HG02642 (cell line): ENCODE data around the gene SYNGR2.

Experiments used
- ATAC-seq: cut with Tn5 transposase; IDR thresholded peaks from one replicate; pipeline ENCODE4 v1.9.1; 2021; ENCODE audit warnings: mild to moderate bottlenecking; ENCODE audit not compliant: unreplicated experiment, poor library complexity

SYNGR2 gene

DNA sequence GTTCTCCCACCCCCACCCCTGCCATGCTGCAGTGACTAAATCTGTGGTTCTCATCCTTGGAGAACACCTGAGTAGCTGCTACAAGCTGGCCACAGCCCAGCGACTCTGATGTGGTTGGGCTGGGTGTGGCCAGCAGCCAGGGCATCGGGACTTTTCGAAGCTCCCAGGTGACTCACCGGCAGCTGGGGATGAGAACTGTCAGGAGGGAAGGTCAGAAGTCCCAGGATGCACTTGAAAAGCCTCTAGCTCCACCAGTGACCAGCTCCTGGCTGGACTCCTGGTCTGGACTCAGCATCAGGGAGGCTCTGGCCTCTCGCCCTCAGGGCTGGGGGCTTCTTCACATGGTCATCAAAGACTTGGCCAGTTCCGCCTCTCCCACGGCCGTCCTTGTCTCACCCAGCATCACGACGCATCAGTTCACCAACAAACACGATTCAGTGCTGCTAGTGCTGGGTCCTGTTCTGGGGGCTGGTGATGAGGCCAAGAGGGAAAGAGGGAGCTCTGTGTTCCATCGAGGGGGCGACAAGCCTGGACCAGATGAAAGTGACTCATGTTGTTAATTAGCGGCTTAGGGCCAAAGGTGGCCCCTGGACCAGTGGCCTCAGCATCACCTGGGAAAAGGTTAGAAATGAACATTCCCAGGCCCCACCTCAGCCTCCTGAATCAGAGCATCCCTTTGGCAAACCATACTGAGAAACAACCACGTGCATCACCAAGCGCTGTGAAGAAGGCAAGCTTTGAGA is 26.1 kb upstream of the SYNGR2 start:
- no peak for ATAC-seq

- no peak for ATAC-seq
These were observed 24.9 kb upstream of the SYNGR2 start for GRCh38 chr17:78143214-78144146.

- no peak for ATAC-seq
These were observed 24.1 kb upstream of the SYNGR2 start for GRCh38 chr17:78144147-78144719.

DNA sequence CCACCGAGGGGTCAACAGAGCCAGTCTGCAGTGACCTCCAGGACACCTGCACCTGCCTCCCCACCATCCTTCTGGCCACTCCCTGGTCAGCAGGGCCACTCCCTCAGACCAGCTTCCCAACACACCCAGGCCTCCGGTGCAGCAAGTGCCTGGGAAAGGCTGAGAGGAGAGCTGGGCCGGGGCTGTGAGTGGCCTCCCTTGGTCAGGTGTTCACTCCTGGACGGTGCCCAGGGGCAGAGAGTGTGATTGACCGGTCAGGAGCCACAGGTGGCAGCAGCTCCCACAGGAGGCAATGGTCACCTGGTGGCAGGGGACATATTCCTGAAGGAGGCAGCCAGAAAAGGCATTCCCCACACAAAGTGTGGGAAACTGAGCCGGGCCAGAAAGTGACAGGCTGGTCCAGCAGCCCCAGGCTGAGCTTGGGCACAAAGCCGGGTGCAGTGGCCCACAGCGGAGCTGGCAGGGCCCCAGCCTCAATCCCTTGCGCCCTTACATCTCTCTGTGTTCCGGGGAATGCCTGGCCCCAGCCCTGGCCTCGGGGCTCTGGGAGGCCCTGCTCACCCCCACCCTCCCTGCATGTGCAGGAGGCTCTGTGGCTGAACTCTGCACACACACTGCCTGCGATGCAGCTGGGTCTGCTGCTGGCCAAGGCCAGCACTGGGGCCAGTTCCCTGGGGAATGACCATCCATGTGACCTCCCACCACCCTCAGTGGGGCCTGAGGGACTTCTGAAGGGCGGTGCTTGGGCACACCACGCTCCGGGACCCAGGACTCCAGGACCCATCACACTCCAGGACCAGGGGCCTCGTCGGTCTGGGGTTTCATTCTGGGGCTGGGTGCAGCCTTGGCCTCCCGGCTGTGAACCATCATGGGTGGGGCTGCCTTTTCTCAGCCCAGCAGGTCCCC is 23.4 kb upstream of the SYNGR2 start:
- ATAC-seq = no peak

GRCh38 chr17:78146471-78146869 is 21.9 kb upstream of the SYNGR2 start:
- no peak for ATAC-seq

DNA sequence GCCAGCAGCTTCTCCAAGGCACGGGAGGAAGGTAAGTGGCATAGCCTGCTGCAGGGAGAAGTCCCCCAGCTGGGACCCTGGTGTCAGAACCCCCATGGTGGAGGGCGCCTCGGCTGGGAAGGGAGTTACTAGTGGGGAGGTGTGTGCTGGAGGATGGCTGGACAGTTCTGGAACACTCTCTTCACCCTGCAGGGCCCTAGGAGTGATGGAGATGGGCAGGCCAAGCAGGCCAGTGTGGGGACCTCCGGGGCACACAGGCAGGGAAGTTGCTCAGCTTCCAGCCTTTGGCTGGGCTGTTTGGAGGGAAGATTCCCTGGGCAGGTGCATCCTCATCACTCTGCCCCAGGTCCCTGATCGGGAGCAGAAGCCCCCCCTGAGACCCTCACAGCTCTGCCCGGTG is 21.5 kb upstream of the SYNGR2 start:
- no peak for ATAC-seq

DNA sequence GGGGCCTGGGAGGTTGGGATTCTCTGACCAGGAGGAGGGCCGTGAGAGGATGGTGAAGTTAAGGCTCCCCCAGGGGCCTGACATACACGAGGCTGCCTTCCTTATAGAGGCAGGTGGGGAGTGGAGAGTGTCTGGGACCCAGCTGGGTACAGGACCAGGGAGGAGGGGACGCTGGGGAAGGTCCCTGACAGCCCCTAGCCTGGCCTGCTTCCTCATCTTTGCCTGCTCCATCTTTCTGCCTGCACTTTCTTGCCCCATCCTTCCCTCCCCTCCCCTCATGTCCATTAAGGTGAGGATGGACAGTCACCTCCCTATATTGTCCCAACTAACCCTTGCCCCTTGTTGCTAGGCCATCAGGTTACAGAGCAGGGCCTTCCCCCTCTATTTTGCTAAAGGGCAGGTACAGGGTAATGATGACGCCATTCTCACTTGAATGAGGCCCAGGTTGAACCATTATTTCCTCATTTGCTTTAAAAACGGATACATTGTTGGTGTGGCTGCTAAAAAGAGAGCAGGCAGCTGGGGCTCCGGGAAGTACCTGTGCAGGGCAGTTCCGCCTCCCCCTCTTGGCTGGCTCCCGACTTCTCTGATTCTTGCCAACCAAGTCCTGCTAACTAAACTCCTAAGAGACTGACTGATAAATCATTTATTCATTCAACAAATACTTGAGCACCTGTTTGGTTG is 20.9 kb upstream of the SYNGR2 start:
- ATAC-seq = no peak

DNA sequence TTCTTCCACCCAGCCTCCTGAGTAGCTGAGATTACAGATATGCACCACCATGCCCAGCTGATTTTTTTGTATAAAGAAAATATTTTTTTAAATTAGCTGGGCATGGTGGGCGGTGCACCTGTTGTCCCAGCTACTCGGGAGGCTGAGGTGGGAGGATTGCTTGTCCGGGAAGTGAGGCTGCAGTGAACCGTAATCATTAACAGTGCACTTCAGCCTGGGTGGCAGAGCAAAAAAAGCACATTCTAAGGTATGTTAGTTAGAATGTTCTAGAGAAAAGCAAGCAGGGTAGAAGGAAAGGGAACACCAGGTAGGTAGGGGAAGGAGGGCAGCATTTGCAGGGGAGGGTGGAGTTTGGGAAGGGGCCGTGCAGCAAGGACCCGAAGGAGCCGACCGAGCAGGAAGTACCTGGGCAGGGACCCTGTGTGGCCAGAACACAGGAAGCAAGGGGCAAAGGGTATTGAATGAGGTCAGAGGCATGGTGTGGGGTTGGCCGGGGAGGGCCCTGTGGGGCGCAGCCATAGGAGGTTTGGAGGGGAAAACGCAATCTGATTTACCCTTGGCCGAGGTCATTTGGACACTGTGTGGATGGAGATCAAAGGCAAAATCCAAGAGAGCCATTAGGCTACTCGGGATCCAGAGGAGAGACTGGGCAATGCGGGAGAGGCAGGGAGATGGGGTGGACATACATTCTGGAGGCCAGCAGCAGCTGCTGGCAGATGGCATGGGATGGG is 19.9 kb upstream of the SYNGR2 start:
- ATAC-seq = no peak

GRCh38 chr17:78151514-78152008 is 16.8 kb upstream of the SYNGR2 start:
- no peak for ATAC-seq

- ATAC-seq = peak; percentile 51
These were observed 13.2 kb upstream of the SYNGR2 start for GRCh38 chr17:78154903-78155811.

DNA sequence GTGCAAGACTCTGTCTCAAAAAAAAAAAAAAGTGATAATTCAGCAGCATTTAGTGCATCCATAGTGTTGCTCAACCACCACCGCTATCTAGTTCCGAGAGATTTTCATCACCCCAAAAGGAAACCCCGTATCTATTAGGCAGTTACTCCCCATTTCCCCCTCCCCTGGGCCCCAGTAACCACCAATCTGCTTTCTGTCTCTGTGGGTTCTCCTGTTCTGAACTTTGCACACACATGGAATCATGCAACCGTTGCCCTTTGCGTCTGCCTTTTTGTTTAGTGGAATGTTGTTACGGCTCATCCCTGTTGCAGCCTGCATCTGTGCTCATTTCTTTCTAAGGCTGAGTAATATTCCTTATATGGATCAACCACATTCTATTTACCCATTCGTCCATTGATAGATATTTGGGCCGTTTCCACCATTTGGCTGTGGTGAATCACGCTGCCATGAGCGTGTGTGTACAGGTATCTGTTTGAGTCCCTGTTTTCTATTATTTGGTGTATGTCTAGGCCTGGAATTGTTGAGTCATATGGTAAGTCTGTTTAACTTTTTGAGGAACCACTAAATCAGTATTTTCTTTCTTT is 8.7 kb upstream of the SYNGR2 start:
- peak; percentile 38 for ATAC-seq

GRCh38 chr17:78163881-78164747 is 4.3 kb upstream of the SYNGR2 start:
- no peak for ATAC-seq

DNA sequence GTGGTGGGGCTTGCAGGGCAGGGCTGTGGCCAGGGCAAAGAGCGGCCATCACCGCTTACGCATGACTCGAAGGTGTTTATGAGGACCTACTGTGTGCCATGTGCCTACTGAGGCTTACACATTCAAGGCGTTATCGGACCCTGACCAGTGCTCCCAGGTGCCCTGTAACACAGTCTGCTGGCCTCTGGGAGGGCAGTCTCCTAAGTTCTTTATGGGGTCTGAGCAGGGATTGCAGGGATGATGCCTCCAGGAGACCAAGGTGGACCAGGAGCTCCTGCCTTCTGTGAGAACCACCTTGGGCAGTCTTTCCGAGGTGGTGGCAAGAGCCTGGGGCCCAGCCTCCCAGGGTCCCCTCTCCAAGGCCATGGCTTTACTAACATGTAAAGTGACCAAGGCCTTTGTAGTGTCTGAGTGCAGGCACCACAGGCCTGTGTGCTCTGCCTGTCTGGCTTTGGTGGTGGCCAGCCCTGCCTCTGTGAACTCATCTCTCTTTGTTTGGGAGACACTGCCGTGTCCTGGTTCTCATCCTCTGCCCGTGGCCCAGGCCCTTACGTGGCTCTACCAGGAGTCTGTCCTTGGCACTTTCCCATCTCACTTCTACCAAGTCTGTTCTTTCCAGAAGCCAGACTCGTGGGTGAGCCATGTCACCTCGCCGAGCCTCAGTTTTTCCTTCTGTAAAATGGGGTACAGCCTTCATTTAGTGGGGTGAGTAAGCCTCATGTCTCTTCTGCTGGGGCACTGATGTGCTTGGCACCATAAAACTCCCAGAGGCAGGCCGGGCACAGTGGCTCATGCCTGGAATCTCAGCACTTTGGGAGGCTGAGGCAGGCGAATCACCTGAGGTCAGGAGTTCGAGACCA is 3.4 kb upstream of the SYNGR2 start:
- no peak for ATAC-seq

DNA sequence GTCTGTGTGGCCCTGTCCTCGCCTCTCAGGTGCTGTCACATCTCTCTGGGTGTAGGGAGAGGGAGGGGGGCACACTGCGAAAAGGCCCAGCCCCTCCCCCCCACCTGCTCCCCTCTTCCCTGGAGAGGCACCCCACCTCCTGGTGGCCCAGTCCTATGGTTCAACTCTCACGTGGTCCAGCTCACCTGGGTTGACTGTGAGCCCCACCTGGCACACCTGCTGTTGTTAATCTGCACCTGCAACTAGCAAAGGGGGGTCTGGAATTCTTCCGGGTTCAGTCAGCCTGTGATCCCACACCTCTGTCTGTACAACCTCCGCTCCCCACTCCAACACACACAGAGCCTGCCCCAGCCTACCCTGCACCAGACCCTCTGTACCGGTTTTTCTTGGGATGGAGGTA is 2.0 kb upstream of the SYNGR2 start:
- ATAC-seq = no peak

DNA sequence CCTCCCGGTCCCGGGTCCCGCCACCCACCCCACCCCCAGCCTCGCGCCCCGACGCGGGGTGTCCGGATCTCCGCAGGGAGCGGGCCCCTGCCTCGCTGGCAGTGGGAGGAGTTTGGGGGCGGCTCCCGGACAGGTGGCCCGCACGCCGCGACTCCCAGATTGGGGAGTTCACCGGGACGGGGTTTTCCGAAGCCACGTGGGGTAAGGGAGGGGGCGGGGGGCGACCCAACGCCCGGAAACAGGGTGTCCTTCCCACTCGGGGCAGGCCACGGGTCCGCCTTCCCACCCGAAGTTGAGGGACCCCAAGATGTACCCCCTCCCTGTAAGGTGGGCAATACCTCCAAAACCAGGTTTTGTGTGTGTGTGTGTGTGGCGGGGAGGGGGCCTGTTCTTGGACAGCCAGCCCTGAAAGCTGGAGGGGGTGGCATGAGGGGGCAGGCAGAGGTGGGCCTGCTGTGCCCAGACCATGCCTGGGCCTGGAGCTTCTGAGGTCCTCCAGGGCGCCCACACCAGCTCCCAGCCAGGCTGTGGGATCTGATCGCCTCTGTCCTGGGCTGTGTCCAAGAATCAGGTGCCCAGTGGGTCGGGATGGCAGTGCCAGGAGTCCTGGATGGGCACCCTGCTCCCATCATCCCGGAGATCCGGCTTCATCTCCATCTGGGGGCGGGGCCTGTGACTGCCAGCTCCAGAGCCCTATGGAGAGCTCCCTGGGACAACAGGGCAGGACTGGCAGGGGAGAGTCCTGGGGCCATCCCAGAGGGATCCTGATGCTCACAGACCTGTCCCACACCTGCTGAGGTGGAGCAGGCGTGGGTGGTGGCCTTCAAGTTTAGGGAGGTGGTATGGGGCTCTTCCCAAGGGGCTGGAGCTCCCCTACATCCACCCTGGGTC is 767 bp downstream of the SYNGR2 start:
- peak; percentile 33 for ATAC-seq
